K562 (cell line): ENCODE results near the gene FMNL2. TPM values are rescaled to one million over a fixed set of nuclear protein-coding genes. Genes with fewer than 3 reads are reported as not detected.

Source experiments
- ATAC-seq: fragments of 200-7000 bp; cut with Tn5 transposase; 3 replicates; pipeline ENCODE4 v1.9.1; 2020; ENCODE audit warnings: moderate library complexity
- BruUV-seq: library from RNA; stranded (reverse); fragments of 400-500 nt; replicated peaks from 2 replicates; lab custom pipeline; 2021; lab: Mats Ljungman, UMichigan
- CTCF ChIA-PET: fragments of 300-600 bp; formaldehyde crosslinking; extraction: SDS; loops from one replicate; lab custom pipeline; 2021; ENCODE audit warnings: low intra/inter-chr PET ratio; lab: Yijun Ruan, JAX
- POLR2A ChIA-PET: fragments of 300-600, 350-650 bp; sonication (Branson Sonifier 250); formaldehyde crosslinking; extraction: SDS; loops from one replicate; lab custom pipeline; 2021; ENCODE audit warnings: antibody characterized with exemption, inconsistent platforms; lab: Yijun Ruan, JAX
- DNase-seq, 4 experiments: peaks; one replicate each; pipeline versions ENCODE4 v3.0.0 to v3.0.0-alpha.2; 2011 to 2018; ENCODE audit warnings: low spot score in 3 of 4, mixed read lengths in 3 of 4; ENCODE audit errors: extremely low read depth in 1 of 4
- FAIRE-seq: peaks from 2 replicates; lab custom pipeline; 2011; peaks lifted over from hg19 to GRCh38; lab: Jason Lieb, UNC
- H2AFZ ChIP-seq: 2 replicates; pipeline ENCODE4 v1.6.0; 2011; ENCODE audit warnings: low read depth, low read length, control low read depth, inconsistent platforms
- H3K27ac ChIP-seq: fragments of 200-600 bp; 3 replicates; pipeline ENCODE4 v1.8.0; 2011; ENCODE audit warnings: low read depth, mild to moderate bottlenecking, control low read depth, inconsistent platforms, low read length, moderate library complexity, mixed read lengths; ENCODE audit errors: extremely low read depth
- H3K27me3 ChIP-seq, 2 experiments: fragments of 300-600 bp in 1 of 2; 2 replicates in 1 of 2; 3 replicates in 1 of 2; pipeline versions ENCODE4 v1.6.0 to v1.8.0; 2011; ENCODE audit warnings: inconsistent platforms in 2 of 2, low read length in 2 of 2, mild to moderate bottlenecking in 1 of 2, mixed read lengths in 1 of 2, moderate library complexity in 1 of 2; ENCODE audit not compliant: control insufficient read depth in 2 of 2, insufficient read depth in 2 of 2
- H3K36me3 ChIP-seq: fragments of 300-600 bp; 3 replicates; pipeline ENCODE4 v1.8.0; 2011; ENCODE audit warnings: mild to moderate bottlenecking, low read length, inconsistent platforms; ENCODE audit not compliant: control insufficient read depth, insufficient read depth
- H3K4me1 ChIP-seq, 2 experiments: fragments of 200-600 bp in 1 of 2; replicated peaks in 1 of 2; 2 replicates in 1 of 2; 3 replicates in 1 of 2; pipeline versions ENCODE4 v1.5.1 to v1.8.0; 2011; ENCODE audit warnings: inconsistent platforms in 2 of 2, low read length in 2 of 2, mild to moderate bottlenecking in 1 of 2, mixed read lengths in 1 of 2, moderate library complexity in 1 of 2; ENCODE audit not compliant: control insufficient read depth in 2 of 2, insufficient read depth in 2 of 2
- H3K4me2 ChIP-seq: 2 replicates; pipeline ENCODE4 v1.6.1; 2011; ENCODE audit warnings: low read length, control low read depth, inconsistent platforms, mixed read lengths; ENCODE audit not compliant: insufficient read depth
- H3K4me3 ChIP-seq: fragments of 200-600 bp; sonication (generic), shearing (Covaris generic); 2 replicates; pipeline ENCODE4 v1.5.1; 2016; ENCODE audit warnings: control low read depth, inconsistent platforms
- H3K79me2 ChIP-seq: fragments of 200-600 bp; 3 replicates; pipeline ENCODE4 v1.8.0; 2011; ENCODE audit warnings: low read length, inconsistent platforms; ENCODE audit not compliant: control insufficient read depth, insufficient read depth
- H3K9ac ChIP-seq, 2 experiments: 2 replicates each; pipeline versions ENCODE4 v1.6.0 to v1.6.1; 2011; ENCODE audit warnings: low read depth in 2 of 2, low read length in 2 of 2, control low read depth in 1 of 2, inconsistent platforms in 1 of 2, mild to moderate bottlenecking in 1 of 2, mixed read lengths in 1 of 2; ENCODE audit not compliant: insufficient read depth in 1 of 2
- H3K9me1 ChIP-seq: one replicate; pipeline ENCODE4 v1.6.0; 2011; ENCODE audit warnings: inconsistent platforms, mild to moderate bottlenecking, low read length, moderate library complexity; ENCODE audit not compliant: control insufficient read depth, insufficient read depth
- H3K9me3 ChIP-seq: replicated peaks from 2 replicates; pipeline ENCODE4 v1.5.1; 2011; ENCODE audit warnings: low read depth, low read length, inconsistent platforms; ENCODE audit not compliant: control insufficient read depth, insufficient read depth
- H4K20me1 ChIP-seq: replicated peaks from 2 replicates; pipeline ENCODE4 v1.6.1; 2011; ENCODE audit warnings: low read length, inconsistent platforms, mixed read lengths; ENCODE audit not compliant: control insufficient read depth, insufficient read depth
- NEUROD1 ChIP-seq: fragments of 150-350 bp; IDR thresholded peaks from 2 replicates; pipeline ENCODE4 v1.6.1; 2014; ENCODE audit warnings: borderline replicate concordance, low read length, low read depth; ENCODE audit not compliant: partially characterized antibody
- POLR3G ChIP-seq: IDR thresholded peaks from 2 replicates; pipeline ENCODE4 v1.6.1; 2011; ENCODE audit not compliant: insufficient read length, insufficient replicate concordance; ENCODE audit errors: extremely low read depth
- TAF9B ChIP-seq: fragments of 450-650 bp; IDR thresholded peaks from 2 replicates; pipeline ENCODE4 v1.6.1; 2018; ENCODE audit warnings: mild to moderate bottlenecking; ENCODE audit not compliant: partially characterized antibody
- TCF15 ChIP-seq: fragments of 250-450 bp; sonication (Bioruptor Pico); IDR thresholded peaks from 2 replicates; pipeline ENCODE4 v1.8.0; 2022; ENCODE audit warnings: moderate library complexity, mild to moderate bottlenecking, inconsistent platforms
- TEAD2 ChIP-seq: fragments of 450-650 bp; IDR thresholded peaks from 2 replicates; pipeline ENCODE4 v1.6.1; 2016; ENCODE audit warnings: missing genetic modification characterization, control low read depth, missing compliant biosample characterization
- ZNF311 ChIP-seq: fragments of 250-450 bp; sonication (Bioruptor Pico); IDR thresholded peaks from 2 replicates; pipeline ENCODE4 v1.4.0; 2020; ENCODE audit warnings: mild to moderate bottlenecking, moderate library complexity
- ZNF354B ChIP-seq: fragments of 250-450 bp; sonication (Bioruptor Pico); IDR thresholded peaks from 2 replicates; pipeline ENCODE4 v1.4.0; 2020
- ZNF41 ChIP-seq: fragments of 250-450 bp; sonication (Bioruptor Pico); conservative IDR thresholded peaks from 2 replicates; pipeline ENCODE4 v1.4.0; 2020; ENCODE audit warnings: mild to moderate bottlenecking
- WGBS: fragments of 100-300 bp; shearing (Covaris generic); methylation state at CpG from one replicate; pipeline ENCODE4 v1.1.6; 2016; ENCODE audit warnings: low coverage, mixed read lengths; ENCODE audit not compliant: insufficient coverage; ENCODE audit errors: missing lambda C conversion rate; 5-methylcytosine and 5-hydroxymethylcytosine counted together
- in situ Hi-C: fragments of 300-500 bp; cut with MboI; formaldehyde crosslinking; loops from 4 replicates; pipeline ENCODE4 v1.15.0; 2018; ENCODE audit warnings: inconsistent platforms, mixed read lengths
- intact Hi-C: fragments of 100-400 bp; cut with micrococcal nuclease; formaldehyde crosslinking; loops from 2 replicates; pipeline ENCODE4 v1.14.2; 2022
- polyA plus RNA-seq, 8 experiments: library from polyadenylated mRNA; depleted of rRNA in 4 of 8; stranded (reverse) in 5 of 8; unstranded in 3 of 8; fragments of >200 nt; fragmentation: Nextera tagmentation in 2 of 8; fragmentation: Illumina TruSeq in 1 of 8; extraction: Ambion mirVana in 2 of 8; extraction: Trizol in 1 of 8; gene quantifications; 2 replicates each; pipeline versions ENCODE4 v1.2.1 to v1.2.3, GENCODE V29; 2011 to 2014; ENCODE audit warnings: inconsistent platforms in 1 of 8, missing spikeins in 1 of 8
- total RNA-seq, 7 experiments: library from RNA; depleted of rRNA in 6 of 7; stranded (reverse); fragments of >200 nt in 6 of 7; fragmentation: Illumina TruSeq in 2 of 7; extraction: Trizol in 2 of 7; gene quantifications; 2 replicates each; pipeline versions ENCODE4 v1.2.1 to v1.2.3, GENCODE V29; 2011 to 2021; ENCODE audit warnings: low replicate concordance in 1 of 7

Gene FMNL2
- total and polyA plus RNA-seq, 9 of the 15 experiments (the other 6 are each of a cell fraction or from before 2014, with no cell fraction given), result 0.15 to 0.49 (median 0.24) TPM; not detected in 1

GRCh38 chr2:152600051-152600657 lies 265.2 kb downstream of the FMNL2 start:
- intact Hi-C loops, result no loop called here
- no peak for DNase-seq
- no peaks in the 10 kb centered on the region for H3K36me3 ChIP-seq
- CTCF ChIA-PET, result no interaction called here
- H2AFZ ChIP-seq, result no peak overlapping the region
- H4K20me1 ChIP-seq, result no peaks in the 10 kb centered on the region
- in situ Hi-C loops, result no loop called here
- no peaks in the 10 kb centered on the region for H3K9me1 ChIP-seq
- POLR2A ChIA-PET, result no interaction called here
- no peaks in the 10 kb centered on the region for H3K4me1 ChIP-seq
- TF ChIP-seq ZNF41 (CRISPR knock-in tag), result no peak
- TF ChIP-seq ZNF354B, result no peak
- no peak for TF ChIP-seq POLR3G
- TF ChIP-seq ZNF311 (CRISPR knock-in tag), result no peak
- TF ChIP-seq NEUROD1, result no peak
- no peak for TF ChIP-seq TAF9B
- TF ChIP-seq TEAD2 (tag), result no peak
- TF ChIP-seq TCF15 (CRISPR knock-in tag), result no peak
- no peaks in the 10 kb centered on the region for H3K9me3 ChIP-seq
- ATAC-seq, result no peak
- H3K27ac ChIP-seq, result no peak overlapping the region
- no peaks in the 10 kb centered on the region for H3K79me2 ChIP-seq
- no peak overlapping the region for H3K4me3 ChIP-seq
- WGBS, result 0% methylated on average over 6 of the region's 6 CpGs
- peaks cover 15 to 20% of the 10 kb centered on the region in 2 experiments; a peak in 3 of 5 replicates for H3K27me3 ChIP-seq
- no peak for FAIRE-seq
- H3K4me2 ChIP-seq, result no peak overlapping the region
- no TSS peak for BruUV-seq
- no peak overlapping the region for H3K9ac ChIP-seq
